IPS-NIHi7 (cell line): Measurements from ENCODE around the gene NTN5.
"Not testable (repeated sequence)": the region's sequence is repeated elsewhere in the genome, so short reads cannot be mapped to it uniquely, and the experiment has no call there.

Experiments used
- DNase-seq: peaks from one replicate; pipeline ENCODE4 v3.0.0; 2012; ENCODE audit warnings: mixed read lengths; ENCODE audit errors: extremely low spot score

NTN5 gene

DNA sequence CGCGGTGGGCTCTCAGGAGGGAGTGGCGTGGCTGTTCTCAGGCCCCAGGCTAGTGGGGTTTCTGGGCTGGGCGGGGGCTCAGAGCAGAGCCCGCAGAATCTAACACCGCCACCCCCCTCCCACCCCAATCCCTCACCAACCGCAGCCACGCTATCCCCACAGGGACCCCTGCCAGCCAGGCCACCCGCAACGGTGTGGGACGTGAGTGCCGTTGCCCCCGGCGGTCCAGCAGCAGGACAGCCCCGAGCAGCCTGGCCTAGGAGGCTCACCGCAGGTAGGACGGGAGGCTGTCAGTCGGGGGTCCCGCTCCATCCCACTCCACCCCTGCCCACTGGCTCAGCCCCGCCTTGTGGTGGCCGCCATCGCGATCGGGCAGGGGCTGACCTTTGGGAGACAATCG lies at the start of gene NTN5:
Gene NTN5 (minus strand): TSS at position 24 of the 400 bp plus-strand sequence. CDS start 2,031 bp downstream, outside the sequence.
- no peak for DNase-seq

DNA sequence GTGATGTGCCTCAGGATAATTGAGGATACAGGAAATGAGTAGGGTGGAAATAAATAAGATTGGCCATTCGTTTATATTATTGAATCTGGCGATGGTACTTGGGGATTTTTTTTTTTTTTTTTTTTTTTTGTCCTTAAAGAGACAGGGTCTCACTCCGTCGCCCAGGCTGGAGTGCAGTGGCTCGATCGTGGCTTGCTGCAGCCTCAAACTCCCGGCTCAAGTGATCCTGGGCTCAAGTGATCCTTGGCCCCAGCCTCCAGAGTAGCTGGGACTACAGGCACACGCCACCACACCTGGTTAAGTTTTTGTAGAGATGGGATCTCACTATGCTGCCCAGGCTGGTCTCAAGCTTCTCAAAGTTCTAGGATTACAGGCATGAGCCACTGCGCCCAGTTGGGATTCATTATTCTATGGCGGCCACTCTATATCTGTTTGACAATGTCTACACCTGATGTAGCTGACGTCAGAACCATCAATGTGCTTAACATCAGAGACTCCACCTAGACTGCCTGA lies 49.4 kb upstream of the NTN5 start:
- no peak for DNase-seq

DNA sequence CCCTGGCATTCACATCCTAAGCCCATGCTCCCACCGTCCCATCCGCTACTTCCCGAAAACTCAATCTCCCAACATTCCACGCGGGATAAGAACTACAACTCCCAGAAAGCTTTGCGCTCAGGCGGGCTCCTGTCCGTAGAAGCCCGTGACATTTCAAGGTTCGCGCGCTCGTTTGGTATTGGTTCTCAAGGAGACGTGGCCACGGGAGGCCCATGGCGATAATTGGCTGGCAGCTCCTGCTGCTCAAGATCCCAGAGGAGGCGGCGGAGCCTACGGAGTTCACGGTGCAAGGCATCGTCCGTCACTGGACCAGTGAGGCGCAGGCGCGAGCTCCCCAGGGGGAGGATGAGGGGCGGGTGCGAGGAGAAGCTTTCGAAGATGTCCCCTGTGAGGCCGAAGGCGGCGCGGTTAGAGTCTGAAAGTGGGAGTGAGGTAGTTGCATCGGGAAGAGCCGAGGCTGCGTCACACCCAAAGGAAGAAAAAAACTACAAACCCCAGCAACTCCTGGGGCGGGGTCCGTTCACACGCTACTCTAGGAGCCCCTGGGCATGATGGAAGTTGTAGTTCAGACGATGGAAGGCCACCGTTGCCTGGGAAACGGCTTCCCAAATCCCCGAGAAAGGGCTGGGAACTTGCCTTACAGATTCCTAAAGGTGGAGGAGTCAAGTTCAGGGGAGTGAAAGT lies 47.9 kb upstream of the NTN5 start:
- peak; percentile 95 for DNase-seq

- no peak for DNase-seq
Observed at GRCh38 chr19:48720251-48720612, 47.4 kb upstream of the NTN5 start.

GRCh38 chr19:48719263-48720171 lies 46.7 kb upstream of the NTN5 start, which contains the start of gene MAMSTR:
Gene MAMSTR (minus strand): TSS chr19:48719725. CDS start chr19:48719031, 694 bp downstream.
- DNase-seq = peak; percentile 10

- DNase-seq = peak; percentile 10
Observed at GRCh38 chr19:48718711-48719231, 46.0 kb upstream of the NTN5 start.

DNA sequence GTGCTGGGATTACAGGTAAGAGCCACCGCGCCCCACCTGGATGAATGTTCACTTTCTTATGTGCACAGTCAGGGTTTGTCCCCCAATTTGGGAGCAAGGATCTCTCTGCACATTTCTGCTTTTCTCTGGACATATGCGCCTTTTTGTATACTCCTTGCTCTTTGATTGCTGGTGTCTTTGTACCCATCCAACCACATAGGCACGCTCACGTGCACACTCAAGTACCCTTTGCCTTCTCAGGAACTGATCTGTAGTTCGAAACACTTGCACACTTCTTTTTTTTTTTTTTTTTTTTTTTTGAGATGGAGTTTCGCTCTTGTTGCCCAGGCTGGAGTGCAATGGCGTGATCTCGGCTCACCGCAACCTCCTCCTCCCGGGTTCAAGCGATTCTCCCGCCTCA lies 45.3 kb upstream of the NTN5 start:
- DNase-seq = not testable (repeated sequence)

DNA sequence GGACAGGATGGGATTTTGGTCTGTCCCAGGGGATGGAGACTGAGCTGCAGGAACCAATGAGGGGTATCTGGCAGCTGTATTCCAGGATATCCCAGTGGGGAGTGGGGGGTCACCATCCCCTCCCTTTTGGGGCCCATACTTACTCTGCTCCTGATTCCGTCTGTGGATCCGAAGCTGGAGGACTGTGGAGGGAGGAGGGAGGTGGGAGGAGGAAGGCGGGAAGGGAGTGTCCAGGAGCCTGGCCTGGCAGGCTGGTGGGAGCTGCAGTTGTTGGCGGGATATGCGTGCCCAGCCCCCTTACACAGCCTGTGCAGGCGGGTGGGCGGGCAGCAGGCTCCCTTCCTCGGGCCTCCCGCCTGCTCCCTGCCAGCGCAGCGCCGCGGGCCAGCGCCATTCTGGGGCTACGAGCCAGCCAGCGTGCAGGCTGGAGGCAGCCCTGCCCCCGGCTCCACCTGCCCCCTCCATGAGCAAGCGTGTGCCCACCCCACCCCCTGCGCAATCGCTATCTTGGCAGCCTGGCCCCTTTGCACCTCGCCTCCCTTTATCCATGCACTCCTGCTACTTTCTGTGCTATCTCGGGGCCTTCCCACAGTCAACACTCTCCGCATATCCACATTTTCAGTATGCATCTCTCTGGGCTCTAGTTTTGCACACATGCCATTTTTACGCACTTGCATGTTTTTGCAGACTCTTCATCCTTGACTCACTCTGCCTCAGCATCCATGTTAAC lies 43.9 kb upstream of the NTN5 start:
- DNase-seq = no peak

DNA sequence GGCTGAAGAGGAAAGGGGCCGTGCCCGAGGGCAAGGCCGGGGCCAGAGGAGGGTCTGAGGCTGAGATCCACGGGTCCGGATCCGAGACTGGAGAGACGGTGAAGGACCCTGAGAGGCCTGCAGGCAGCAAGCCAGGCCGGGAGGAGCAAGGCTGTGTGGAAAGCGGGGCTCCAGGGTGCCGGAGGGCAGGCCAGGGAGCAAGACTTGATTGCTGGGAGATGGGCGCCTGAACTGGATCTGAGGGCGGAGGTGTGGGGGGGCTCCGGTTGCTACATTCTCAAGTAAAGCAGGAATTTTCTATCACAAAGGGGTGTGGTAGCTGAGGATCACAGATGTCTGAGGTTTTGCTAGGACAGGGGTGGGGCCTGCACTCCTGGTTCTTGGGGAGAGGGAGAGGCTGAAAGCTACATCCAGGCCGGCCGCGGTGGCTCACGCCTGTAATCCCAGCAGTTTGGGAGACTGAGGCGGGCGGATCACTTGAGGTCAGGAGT lies 42.9 kb upstream of the NTN5 start:
- DNase-seq = no peak

GRCh38 chr19:48714759-48715675 lies 42.2 kb upstream of the NTN5 start:
- DNase-seq = no peak

DNA sequence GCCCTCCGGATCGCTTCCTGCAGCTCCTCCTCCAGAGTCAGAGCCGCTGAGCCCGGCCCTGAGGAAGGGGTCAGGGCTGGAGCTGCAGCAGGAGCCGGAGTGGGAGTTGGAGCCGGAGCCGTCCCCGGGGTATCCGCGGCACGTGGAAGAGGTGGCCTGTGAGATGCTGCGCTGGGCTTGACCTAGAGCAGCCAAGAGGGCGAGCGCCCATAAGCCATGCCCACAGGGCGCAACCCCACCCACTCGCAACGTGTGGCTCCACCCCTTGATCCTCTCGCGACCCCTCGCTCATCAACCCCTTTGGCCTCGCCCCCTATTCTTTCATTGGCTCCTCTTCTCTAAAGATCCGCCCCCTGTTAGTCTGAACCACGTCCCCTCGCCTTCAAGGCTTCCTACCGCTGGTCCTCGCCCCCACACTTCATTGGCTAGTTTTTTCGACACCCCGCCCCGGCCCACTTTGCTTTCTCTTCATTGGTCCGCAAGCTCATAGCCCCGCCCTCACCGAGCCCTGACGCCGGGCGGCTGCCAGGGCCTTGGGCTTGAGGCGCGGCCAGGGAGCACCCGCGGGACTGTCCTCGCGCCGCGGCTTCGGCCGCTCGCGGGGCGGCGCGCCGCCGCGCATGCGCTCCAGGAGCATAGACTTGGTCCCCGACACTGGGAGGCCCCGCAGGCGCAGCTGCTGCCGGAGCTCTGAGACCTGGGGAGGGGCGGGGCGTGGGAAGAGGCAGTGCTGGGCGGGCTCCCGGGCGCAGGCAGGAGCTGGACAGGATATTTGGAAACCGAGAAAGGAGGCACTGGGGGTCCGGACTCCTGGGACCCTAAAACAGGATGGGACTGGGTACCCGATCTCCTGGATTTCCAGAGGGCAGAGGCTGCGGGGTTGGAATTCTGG lies 41.3 kb upstream of the NTN5 start:
- DNase-seq = peak; percentile 99

DNA sequence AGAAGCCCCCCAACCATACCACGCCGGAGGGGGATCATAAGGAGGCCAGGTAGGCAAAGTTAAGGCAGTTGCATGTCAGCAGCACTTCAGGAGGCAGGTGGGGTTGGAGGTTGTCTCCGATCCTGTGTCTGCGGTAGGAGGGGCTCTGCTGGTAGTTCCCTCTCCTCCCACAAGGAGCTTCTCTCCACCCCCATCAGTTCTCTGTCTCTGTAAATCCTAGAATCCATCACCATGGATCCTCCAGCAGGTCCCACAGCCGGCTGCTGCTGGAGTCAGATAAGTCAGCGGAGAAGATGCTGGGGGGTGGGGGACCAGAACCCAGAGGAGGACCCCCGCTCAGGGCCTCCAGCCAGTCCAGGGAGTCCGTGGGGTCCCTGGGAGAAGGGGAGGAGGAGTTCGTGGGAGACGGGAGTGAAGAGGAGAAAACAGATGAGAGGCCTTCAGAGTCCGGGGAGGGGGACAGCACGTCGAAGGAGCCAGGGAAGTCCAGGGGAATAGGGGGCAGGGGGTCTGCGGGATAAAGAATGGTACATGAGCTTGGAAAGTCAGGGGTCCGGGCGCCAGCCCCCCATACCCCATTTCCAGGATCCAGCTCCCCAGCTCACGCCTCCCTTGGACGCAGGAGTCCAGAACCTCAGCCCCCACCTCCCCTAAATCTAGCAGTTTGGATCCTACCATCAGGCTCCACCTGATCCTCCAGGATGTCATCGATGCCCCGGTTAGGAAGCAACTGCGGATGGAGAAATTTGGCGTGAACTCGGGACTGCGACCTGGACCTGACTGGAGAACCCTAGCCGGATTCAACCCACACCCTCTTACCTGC lies 40.4 kb upstream of the NTN5 start:
- DNase-seq = peak; percentile 83

DNA sequence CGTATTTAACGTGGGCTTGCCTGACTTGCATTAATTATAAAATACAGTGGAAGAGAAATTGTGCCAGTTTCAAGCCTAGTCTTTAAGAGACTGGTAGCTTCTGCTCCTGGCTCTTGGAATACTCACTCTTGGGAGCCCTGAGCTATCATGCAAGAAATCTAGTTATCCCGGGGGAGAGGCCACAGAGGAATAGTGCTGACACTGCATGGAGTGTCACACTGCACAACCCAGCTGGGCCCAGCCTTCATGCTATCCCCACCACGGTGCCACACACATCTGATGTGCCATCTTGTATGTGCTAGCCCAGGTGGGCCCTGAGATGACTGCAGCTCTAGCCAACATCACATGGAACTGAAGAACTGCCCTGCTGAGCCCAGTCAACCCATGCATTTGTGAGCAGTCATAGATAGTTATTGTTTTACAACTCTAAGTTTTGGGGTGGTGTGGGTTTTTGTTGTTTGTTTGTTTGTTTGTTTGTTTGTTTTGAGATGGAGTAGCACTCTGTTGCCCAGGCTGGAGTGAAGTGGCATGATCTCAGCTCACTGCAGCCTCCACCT lies 38.4 kb upstream of the NTN5 start:
- DNase-seq = no peak

- DNase-seq = no peak
Observed at GRCh38 chr19:48708471-48708870, 35.7 kb upstream of the NTN5 start.

DNA sequence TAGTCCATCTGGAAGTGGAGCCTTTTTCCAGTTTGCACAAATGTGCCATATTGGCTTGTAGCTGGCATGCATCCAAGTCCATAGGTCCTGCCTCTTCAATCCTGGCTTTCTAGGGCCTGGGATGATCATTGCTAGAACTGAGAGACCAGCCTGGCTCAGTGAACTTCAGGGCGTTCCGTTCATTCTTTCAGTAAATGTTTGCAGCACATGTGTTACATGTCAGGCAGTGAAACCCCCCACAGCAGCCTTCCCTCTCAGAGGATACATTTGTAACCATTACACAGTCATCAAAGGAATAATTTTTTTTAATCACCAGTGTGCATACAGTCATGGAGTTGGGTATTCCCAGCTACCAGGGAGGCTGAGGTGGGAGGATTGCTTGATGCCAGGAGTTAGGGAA lies 32.6 kb upstream of the NTN5 start:
- no peak for DNase-seq

DNA sequence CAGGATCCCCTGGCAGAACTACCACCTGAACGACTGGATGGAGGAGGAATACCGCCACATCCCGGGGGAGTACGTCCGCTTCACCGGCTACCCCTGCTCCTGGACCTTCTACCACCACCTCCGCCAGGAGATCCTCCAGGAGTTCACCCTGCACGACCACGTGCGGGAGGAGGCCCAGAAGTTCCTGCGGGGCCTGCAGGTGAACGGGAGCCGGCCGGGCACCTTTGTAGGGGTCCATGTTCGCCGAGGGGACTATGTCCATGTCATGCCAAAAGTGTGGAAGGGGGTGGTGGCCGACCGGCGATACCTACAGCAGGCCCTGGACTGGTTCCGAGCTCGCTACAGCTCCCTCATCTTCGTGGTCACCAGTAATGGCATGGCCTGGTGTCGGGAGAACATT lies 30.5 kb upstream of the NTN5 start:
- no peak for DNase-seq

- no peak for DNase-seq
Observed at GRCh38 chr19:48702701-48703100, 29.9 kb upstream of the NTN5 start.

- no peak for DNase-seq
Observed at GRCh38 chr19:48698046-48698445, 25.2 kb upstream of the NTN5 start.
